ENCODE measurements around the gene NDUFA8. TPM values are rescaled to one million over a fixed set of nuclear protein-coding genes. Genes with fewer than 3 reads are reported as not detected.
"Not testable (repeated sequence)": the region's sequence is repeated elsewhere in the genome, so short reads cannot be mapped to it uniquely, and the experiment has no call there.

The NDUFA8 gene
- total RNA-seq, 1 donor: 17.0 TPM

GRCh38 chr9:122119166-122119521, 40.4 kb downstream of the NDUFA8 start:
- H3K36me3 ChIP-seq (ENCODE audit: insufficient read depth, low read length): no peaks in the 10 kb centered on the region
- peak overlapping the region; percentile 17 for H3K4me2 ChIP-seq (ENCODE audit: insufficient read depth, low read length)
- H3K4me1 ChIP-seq (ENCODE audit: insufficient read depth, low read length): no peaks in the 10 kb centered on the region
- peak overlapping the region; percentile 2 for H2AFZ ChIP-seq (ENCODE audit: low read length)
- DNase-seq (ENCODE audit: insufficient read length, low spot score, missing footprints): peak; percentile 62
- no peak overlapping the region for H3K4me3 ChIP-seq (ENCODE audit: insufficient read depth, low read length)
- H3K27me3 ChIP-seq (ENCODE audit: insufficient read depth, low read length): no peaks in the 10 kb centered on the region
- no peak overlapping the region for H3K27ac ChIP-seq (ENCODE audit: low read depth, low read length)
- no peaks in the 10 kb centered on the region for H3K79me2 ChIP-seq (ENCODE audit: insufficient read depth, low read length)
- no peaks in the 10 kb centered on the region for H4K20me1 ChIP-seq (ENCODE audit: insufficient read depth, low read length)
- no peaks in the 10 kb centered on the region for H3K9me3 ChIP-seq (ENCODE audit: low read depth, low read length)
- no peak for TF ChIP-seq CTCF (IDR thresholded peaks at IDR 0.05; ENCODE audit: extremely low read depth, low read depth, low read length)

- Histone ChIP-seq H3K27ac (ENCODE audit: low read depth, low read length) (no peak overlapping the region), H3K9me3 (ENCODE audit: low read depth, low read length) (no peaks in the 10 kb centered on the region), H3K4me1 (ENCODE audit: insufficient read depth, low read length) (no peaks in the 10 kb centered on the region), H3K4me3 (ENCODE audit: insufficient read depth, low read length) (no peak overlapping the region), H4K20me1 (ENCODE audit: insufficient read depth, low read length) (no peaks in the 10 kb centered on the region), H2AFZ (ENCODE audit: low read length) (peak overlapping the region; percentile 2), H3K4me2 (ENCODE audit: insufficient read depth, low read length) (peak overlapping the region; percentile 17), H3K79me2 (ENCODE audit: insufficient read depth, low read length) (no peaks in the 10 kb centered on the region), H3K27me3 (ENCODE audit: insufficient read depth, low read length) (no peaks in the 10 kb centered on the region), H3K36me3 (ENCODE audit: insufficient read depth, low read length) (no peaks in the 10 kb centered on the region)
- DNase-seq (ENCODE audit: insufficient read length, low spot score, missing footprints): peak; percentile 67
- TF ChIP-seq CTCF (IDR thresholded peaks at IDR 0.05; ENCODE audit: extremely low read depth, low read depth, low read length): no peak
Measured at GRCh38 chr9:122118343-122119165, 41.0 kb downstream of the NDUFA8 start.

GRCh38 chr9:122117241-122117640, 42.3 kb downstream of the NDUFA8 start:
- not testable (repeated sequence) for H3K27me3 ChIP-seq (ENCODE audit: insufficient read depth, low read length); H2AFZ ChIP-seq (ENCODE audit: low read length); H3K4me2 ChIP-seq (ENCODE audit: insufficient read depth, low read length); H3K9me3 ChIP-seq (ENCODE audit: low read depth, low read length); H4K20me1 ChIP-seq (ENCODE audit: insufficient read depth, low read length); H3K4me3 ChIP-seq (ENCODE audit: insufficient read depth, low read length); H3K79me2 ChIP-seq (ENCODE audit: insufficient read depth, low read length); H3K27ac ChIP-seq (ENCODE audit: low read depth, low read length); H3K36me3 ChIP-seq (ENCODE audit: insufficient read depth, low read length); DNase-seq (ENCODE audit: insufficient read length, low spot score, missing footprints); H3K4me1 ChIP-seq (ENCODE audit: insufficient read depth, low read length)

GRCh38 chr9:122116448-122117173, 43.0 kb downstream of the NDUFA8 start:
- TF ChIP-seq CTCF (IDR thresholded peaks at IDR 0.05; ENCODE audit: extremely low read depth, low read depth, low read length): no peak
- Histone ChIP-seq H3K36me3 (ENCODE audit: insufficient read depth, low read length) (no peaks in the 10 kb centered on the region), H3K4me1 (ENCODE audit: insufficient read depth, low read length) (no peaks in the 10 kb centered on the region)

More at GRCh38 chr9:122116448-122117173, 43.0 kb downstream of the NDUFA8 start:
- Histone ChIP-seq H3K79me2 (ENCODE audit: insufficient read depth, low read length) (no peaks in the 10 kb centered on the region), H4K20me1 (ENCODE audit: insufficient read depth, low read length) (no peaks in the 10 kb centered on the region), H3K4me2 (ENCODE audit: insufficient read depth, low read length) (no peak overlapping the region), H3K27ac (ENCODE audit: low read depth, low read length) (no peak overlapping the region), H3K27me3 (ENCODE audit: insufficient read depth, low read length) (no peaks in the 10 kb centered on the region), H2AFZ (ENCODE audit: low read length) (no peak overlapping the region), H3K9me3 (ENCODE audit: low read depth, low read length) (no peaks in the 10 kb centered on the region), H3K4me3 (ENCODE audit: insufficient read depth, low read length) (no peak overlapping the region)
- DNase-seq (ENCODE audit: insufficient read length, low spot score, missing footprints): peak; percentile 49

Data from osteoblast (primary cell).